Measurements from ENCODE around the gene ZSCAN21. TPM values are rescaled to one million over a fixed set of nuclear protein-coding genes. Genes with fewer than 3 reads are reported as not detected.

Gene ZSCAN21
- 8.8 and 10.2 TPM in 2 replicates for total RNA-seq

DNA sequence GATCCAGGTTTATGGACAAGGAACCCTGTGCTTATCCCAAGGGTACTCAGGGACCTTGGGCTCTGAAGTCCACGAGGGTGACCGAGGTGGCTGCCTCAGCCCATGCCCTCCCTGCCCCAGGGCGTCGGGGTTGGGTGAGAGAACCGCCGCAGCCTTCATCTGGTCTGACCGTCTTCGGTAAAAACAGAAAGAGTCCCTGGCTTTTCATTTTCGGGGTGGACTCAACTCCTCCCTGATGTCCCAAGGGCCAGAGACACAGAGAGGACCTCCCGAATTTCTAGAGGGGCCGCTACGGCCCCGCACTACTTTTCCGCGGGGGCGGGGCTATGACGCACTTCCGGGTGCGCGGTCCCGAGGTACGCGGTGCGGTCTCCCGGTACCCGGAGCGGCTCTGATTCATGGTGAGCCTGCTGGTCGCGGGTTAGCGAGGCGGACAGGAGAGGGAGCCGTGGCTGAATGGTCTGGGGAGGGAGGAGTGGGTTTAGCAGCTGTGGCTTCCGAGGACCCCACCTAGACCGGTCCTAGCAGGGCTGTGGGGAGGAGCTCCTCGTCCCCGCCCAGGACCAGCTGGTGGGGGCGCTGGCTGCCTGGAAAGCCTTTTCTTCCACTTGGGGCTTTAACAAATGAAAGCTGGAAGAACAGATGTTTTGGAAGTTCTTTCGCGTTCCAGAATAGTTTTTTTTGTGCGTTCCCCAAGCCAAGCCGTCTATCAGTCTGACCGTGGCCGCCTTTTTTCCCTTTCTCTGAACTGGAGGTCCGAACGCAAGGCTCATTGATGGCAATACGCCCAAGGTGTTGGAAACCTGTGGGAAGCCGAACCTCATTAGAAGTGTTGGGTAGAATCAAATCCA, at the start of gene ZSCAN21:
TSS of gene ZSCAN21 (plus strand) at position 334 of the 851 bp plus-strand sequence. CDS start 7,233 bp downstream, outside the sequence.

DNA sequence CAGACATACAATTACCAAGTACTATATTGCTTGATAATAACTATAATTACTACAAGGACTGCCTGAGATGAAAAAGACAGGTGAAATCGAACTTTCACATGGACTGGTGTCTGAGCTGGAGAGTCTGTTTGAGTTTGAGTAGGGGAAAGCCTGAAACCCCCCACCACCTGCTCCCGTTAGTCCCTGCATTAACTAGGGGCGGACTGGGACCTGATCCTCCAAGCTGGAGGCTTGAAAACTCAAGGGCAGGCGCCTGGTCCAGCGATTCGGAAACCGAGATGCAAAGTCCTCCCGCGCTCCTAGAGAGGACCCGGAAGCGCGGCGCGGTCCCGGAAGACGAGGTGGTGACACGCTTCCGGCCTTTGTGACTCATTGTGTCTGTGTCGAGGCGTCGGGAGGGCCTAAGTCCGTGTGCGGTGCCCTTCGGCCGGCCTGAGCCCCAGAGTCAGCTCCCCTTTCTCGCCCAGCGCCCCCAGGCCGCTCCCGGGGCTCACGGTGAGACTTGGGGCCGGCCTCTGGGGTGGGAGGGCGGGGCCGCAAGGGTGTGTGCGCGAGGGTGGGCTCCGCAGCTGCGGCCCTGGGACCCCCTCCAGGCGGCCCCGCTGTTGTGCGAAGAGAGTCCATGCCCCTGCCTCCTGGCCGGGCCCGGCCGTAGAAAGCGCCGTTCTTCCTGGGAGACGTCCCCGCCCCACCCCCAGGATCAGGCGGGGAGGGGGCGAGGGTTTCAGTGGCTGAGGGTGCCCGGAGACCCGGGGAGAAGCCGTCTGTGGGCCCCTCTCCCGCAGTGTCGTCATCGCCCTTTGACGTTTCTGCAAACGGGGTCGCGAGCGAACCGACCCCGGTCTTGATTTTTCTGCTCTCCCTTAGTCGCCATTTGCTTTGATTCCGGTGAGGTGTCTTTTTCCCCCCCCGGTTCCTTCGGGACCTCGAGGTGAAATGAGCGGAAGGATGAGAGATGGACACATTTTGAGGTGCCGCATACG, 34.1 kb upstream of the ZSCAN21 start, which contains the start of gene ZKSCAN1:
TSS of gene ZKSCAN1 (plus strand) at position 365 of the 983 bp plus-strand sequence. CDS start 7,911 bp downstream, outside the sequence.

DNA sequence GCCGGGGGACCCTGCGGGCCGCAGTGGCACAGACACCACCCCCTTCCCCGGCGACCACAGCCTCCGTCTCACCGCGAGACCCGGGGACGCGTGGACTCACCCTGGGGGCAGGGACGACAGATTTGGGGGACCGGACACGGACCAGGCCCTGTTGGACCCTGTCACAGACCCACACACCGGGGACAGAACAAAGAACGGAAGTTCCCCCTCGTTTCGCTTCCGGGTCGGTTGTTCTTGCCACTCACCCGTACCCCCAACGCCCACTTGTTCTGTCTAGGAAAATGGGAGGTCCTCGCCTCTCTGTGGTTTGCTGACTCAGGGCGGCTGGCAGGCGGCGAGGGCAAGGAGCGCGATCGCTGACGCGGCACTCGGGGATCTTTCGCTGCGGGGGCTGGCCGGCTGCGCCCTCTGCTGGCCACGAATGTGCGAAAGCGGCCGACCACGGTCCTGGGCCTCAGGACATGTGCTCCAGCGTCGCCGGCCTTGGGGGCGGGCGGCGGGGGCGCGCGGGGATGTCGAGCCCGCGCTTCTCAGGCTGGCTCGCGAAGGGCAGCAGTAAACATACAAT, 32.0 kb downstream of the ZSCAN21 start, which contains the start of gene ZNF3:
TSS of gene ZNF3 (minus strand) at position 189 of the 568 bp plus-strand sequence. CDS start 4,366 bp downstream, outside the sequence.

DNA sequence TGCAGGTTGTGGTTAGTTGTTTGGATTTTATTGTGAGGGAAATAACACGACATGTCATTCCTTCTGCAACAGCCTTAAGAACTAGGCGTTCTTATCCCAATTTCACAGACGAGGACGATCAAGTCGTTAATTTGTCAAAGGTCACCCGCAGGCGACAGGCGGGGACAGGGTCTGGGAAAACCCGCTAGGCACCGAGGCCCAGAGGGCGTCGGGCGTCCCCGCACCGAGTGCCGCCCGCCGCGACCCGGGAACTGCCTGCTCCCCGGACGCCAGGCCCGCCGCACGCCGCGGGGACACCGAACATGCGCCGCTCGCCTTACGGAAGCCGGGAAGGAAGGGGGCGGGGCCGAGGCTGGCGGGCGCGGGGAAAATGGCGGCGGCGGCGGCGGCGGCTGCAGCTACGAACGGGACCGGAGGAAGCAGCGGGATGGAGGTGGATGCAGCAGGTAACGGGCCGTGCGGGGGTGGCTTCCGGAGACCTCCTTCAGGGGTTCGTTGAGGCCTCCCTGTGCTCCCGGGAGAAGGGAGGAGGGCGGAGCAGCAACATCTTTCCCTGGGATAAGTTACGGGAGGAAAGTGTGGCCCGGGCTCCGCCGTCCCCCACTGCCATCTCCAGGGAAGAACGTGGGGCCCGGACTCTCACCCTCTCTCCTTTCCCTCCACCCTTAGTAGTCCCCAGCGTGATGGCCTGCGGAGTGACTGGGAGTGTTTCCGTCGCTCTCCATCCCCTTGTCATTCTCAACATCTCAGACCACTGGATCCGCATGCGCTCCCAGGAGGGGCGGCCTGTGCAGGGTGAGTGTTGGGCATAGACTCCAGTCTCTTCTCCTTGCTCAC, 39.3 kb downstream of the ZSCAN21 start, which contains the start of gene COPS6:
TSS of gene COPS6 (plus strand) at position 349 of the 837 bp plus-strand sequence. CDS start at position 371, 22 bp downstream.

DNA sequence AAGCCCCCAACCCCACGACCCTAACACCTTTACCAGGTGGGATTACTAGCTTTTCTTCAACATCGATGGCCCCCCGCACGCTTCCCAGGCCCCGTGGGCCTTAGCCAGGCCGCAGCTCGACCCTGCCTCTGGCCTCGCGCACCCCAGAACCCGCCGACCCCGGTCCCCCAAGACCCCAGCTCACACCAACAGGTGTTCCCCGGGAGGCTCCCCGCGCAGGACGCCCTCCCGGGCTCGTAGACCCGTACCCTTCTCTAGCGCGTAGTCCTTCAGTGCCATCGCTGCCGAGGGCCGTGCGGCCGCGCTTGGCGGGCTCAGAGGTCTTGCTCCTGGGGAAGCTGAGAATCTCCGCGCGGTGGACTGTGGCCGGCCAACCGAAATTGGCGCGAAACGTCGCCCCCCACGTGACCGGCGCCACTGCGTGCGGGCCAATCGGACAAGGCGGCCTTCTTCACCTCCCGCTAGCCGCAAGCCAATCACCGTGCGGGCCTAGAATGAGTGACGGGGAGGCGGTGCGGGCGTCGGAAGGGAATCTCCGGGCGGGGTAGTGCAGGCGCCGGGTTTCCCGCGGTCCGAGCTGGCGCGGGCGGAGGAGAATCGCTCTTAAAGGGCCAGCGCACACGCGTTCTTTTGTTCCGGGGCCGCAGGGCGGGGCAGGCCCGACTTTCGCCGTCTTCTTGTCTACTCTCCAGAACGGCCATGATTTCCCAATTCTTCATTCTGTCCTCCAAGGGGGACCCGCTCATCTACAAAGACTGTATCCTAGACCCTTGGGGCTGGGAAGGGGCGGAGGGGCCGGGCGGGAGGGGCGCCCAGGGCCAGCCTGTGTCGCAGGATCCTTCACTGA, 51.7 kb downstream of the ZSCAN21 start, which contains the start of the genes AP4M1 and MCM7:
TSS of gene AP4M1 (plus strand) at position 628 of the 847 bp plus-strand sequence. CDS start at position 700, 72 bp downstream.
TSS of gene MCM7 (minus strand) at position 382 of the 847 bp plus-strand sequence. CDS start at position 279, 103 bp downstream.

Other genes with a start within 250 kb of the ZSCAN21 start
- not detected in 2 replicates for gene CYP3A43, start 221.8 kb upstream of the ZSCAN21 start, total RNA-seq
- 0.16 and 0.34 TPM in 2 replicates for gene OR2AE1, start 172.7 kb upstream of the ZSCAN21 start, total RNA-seq
- 23.3 and 26.1 TPM in 2 replicates for gene TRIM4, start 130.2 kb upstream of the ZSCAN21 start, total RNA-seq
- gene GJC3, start 120.2 kb upstream of the ZSCAN21 start, total RNA-seq, result not detected in 2 replicates
- not detected in 2 replicates for gene AZGP1, start 73.7 kb upstream of the ZSCAN21 start, total RNA-seq
- 35.5 and 51.7 TPM in 2 replicates for gene ZKSCAN1, start 34.2 kb upstream of the ZSCAN21 start, total RNA-seq
- gene ZNF3, start 31.9 kb downstream of the ZSCAN21 start, total RNA-seq, result 22.9 and 25.6 TPM in 2 replicates
- gene COPS6, start 39.2 kb downstream of the ZSCAN21 start, total RNA-seq, result 82.7 and 117 TPM in 2 replicates
- gene MCM7, start 51.6 kb downstream of the ZSCAN21 start, total RNA-seq, result 24.1 and 28.4 TPM in 2 replicates
- gene AP4M1, start 51.9 kb downstream of the ZSCAN21 start, total RNA-seq, result 28.9 and 29.3 TPM in 2 replicates
- gene TAF6, start 69.6 kb downstream of the ZSCAN21 start, total RNA-seq, result 17.9 and 23.8 TPM in 2 replicates
- 44.4 and 75.6 TPM in 2 replicates for gene CNPY4, start 69.9 kb downstream of the ZSCAN21 start, total RNA-seq
- gene MBLAC1, start 77.2 kb downstream of the ZSCAN21 start, total RNA-seq, result 1.8 and 4.7 TPM in 2 replicates
- 128 and 148 TPM in 2 replicates for gene LAMTOR4, start 99.1 kb downstream of the ZSCAN21 start, total RNA-seq
- gene TRAPPC14, start 108.9 kb downstream of the ZSCAN21 start, total RNA-seq, result 4.4 and 5.9 TPM in 2 replicates
- 2.8 and 5.4 TPM in 2 replicates for gene GAL3ST4, start 118.8 kb downstream of the ZSCAN21 start, total RNA-seq
- 0.95 and 1.5 TPM in 2 replicates for gene GPC2, start 127.6 kb downstream of the ZSCAN21 start, total RNA-seq
- gene STAG3, start 128.1 kb downstream of the ZSCAN21 start, total RNA-seq, result 0.32 and 0.69 TPM in 2 replicates
- not detected in 2 replicates for gene PVRIG, start 170.2 kb downstream of the ZSCAN21 start, total RNA-seq